ENCODE results near the gene C12orf57. TPM values are rescaled to one million over a fixed set of nuclear protein-coding genes. Genes with fewer than 3 reads are reported as not detected.

Gene C12orf57
- total RNA-seq, 1 donor from 2014 or later, result 62.4 TPM

DNA sequence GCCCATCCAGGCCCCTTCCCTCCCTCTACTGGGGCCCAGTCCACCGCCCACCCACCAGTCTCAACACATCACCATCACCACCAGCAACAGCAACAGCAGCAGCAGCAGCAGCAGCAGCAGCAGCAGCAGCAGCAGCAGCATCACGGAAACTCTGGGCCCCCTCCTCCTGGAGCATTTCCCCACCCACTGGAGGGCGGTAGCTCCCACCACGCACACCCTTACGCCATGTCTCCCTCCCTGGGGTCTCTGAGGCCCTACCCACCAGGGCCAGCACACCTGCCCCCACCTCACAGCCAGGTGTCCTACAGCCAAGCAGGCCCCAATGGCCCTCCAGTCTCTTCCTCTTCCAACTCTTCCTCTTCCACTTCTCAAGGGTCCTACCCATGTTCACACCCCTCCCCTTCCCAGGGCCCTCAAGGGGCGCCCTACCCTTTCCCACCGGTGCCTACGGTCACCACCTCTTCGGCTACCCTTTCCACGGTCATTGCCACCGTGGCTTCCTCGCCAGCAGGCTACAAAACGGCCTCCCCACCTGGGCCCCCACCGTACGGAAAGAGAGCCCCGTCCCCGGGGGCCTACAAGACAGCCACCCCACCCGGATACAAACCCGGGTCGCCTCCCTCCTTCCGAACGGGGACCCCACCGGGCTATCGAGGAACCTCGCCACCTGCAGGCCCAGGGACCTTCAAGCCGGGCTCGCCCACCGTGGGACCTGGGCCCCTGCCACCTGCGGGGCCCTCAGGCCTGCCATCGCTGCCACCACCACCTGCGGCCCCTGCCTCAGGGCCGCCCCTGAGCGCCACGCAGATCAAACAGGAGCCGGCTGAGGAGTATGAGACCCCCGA is 7.0 kb upstream of the C12orf57 start:
- DNase-seq (ENCODE audit: low read depth), result no peak

DNA sequence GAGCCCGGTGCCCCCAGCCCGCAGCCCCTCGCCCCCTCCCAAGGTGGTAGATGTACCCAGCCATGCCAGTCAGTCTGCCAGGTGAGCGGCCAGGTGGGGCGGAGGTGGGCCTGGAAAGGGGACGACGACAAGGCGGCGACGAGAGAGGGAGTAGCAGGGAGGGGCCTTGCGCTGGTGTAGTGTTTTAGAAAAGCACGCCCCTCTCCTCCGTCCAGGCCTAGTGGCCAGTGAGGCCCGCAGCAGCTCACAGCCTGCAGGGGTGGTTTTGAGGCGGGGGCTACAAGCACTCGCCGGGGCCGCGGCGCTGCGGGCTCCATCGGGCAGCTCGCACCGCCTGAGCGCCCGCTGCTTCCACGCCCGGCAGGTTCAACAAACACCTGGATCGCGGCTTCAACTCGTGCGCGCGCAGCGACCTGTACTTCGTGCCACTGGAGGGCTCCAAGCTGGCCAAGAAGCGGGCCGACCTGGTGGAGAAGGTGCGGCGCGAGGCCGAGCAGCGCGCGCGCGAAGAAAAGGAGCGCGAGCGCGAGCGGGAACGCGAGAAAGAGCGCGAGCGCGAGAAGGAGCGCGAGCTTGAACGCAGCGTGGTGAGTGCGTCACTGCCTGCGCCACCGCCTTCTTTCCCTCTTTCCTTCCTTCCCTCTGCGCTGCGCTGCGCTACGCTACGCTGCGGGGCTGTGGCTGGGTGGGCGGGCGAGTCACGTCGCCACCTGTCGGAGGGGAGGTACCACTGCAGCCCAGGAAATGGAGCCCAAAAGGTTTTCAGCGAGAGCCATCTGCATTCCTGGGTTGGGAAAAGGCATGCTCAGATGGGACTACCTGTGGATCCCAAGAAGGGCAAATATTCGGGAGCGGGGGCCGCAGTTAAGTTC is 6.1 kb upstream of the C12orf57 start:
- DNase-seq (ENCODE audit: low read depth), result peak; percentile 82

DNA sequence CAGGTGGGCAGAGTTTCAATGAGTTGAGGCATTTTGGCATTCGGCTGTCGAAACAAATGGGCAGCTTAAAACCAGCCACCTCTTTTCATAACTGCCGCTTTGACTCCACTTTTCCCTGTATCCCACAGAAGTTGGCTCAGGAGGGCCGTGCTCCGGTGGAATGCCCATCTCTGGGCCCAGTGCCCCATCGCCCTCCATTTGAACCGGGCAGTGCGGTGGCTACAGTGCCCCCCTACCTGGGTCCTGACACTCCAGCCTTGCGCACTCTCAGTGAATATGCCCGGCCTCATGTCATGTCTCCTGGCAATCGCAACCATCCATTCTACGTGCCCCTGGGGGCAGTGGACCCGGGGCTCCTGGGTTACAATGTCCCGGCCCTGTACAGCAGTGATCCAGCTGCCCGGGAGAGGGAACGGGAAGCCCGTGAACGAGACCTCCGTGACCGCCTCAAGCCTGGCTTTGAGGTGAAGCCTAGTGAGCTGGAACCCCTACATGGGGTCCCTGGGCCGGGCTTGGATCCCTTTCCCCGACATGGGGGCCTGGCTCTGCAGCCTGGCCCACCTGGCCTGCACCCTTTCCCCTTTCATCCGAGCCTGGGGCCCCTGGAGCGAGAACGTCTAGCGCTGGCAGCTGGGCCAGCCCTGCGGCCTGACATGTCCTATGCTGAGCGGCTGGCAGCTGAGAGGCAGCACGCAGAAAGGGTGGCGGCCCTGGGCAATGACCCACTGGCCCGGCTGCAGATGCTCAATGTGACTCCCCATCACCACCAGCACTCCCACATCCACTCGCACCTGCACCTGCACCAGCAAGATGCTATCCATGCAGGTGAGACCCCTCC is 5.2 kb upstream of the C12orf57 start:
- DNase-seq (ENCODE audit: low read depth), result no peak

DNA sequence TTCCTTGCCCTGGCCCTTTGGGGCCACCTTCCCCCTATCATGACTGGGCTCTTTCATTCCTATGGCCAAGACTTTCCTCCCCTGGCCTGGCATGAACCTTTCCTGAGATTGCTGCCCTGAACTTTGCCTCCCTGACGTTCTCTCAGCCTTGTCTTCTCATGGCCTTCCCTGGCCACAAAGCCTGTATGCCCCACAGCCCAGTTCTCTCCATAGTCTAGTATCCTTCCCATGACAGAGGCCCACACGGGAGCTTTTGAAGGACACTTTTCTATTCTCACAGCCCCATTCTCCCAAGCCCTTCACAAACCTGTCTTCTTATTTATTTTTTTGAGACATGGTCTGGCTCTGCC is 4.7 kb upstream of the C12orf57 start:
- no peak for DNase-seq (ENCODE audit: low read depth)

DNA sequence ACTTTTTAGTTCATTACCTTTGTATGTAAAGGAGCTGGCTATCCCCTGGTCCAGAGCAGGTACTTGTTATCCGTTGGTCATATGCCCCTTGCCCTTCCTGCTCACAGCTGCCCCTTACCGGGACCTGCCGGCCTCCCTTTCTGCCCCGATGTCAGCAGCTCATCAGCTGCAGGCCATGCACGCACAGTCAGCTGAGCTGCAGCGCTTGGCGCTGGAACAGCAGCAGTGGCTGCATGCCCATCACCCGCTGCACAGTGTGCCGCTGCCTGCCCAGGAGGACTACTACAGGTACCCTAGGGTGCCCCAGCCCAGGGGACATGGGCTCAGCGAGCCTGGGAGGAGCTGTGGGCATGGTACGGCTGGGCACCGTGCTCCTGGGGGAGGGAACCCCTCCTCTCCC is 2.6 kb upstream of the C12orf57 start:
- no peak for DNase-seq (ENCODE audit: low read depth)

DNA sequence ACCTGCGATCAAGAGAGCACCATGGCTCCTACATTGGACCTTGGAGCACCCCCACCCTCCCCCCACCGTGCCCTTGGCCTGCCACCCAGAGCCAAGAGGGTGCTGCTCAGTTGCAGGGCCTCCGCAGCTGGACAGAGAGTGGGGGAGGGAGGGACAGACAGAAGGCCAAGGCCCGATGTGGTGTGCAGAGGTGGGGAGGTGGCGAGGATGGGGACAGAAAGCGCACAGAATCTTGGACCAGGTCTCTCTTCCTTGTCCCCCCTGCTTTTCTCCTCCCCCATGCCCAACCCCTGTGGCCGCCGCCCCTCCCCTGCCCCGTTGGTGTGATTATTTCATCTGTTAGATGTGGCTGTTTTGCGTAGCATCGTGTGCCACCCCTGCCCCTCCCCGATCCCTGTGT is 2.0 kb upstream of the C12orf57 start:
- no peak for DNase-seq (ENCODE audit: low read depth)

DNA sequence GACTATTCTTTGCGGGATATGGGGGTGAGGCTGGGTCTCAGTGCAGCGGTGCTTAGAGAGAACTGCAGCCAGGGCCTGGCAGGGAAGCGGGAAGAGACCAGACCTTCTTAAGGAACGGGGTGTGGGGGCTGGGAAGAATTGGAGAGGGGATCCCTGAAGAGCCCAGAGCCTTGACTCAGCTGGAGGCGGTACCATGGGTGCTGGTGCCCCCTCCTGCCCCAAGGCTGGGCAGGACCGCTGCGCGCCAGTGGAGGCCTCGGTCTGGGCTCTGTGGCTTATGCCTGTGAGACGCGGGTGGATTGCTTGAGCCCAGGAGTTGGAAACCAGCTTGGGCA is 1.5 kb upstream of the C12orf57 start:
- no peak for DNase-seq (ENCODE audit: low read depth)

DNA sequence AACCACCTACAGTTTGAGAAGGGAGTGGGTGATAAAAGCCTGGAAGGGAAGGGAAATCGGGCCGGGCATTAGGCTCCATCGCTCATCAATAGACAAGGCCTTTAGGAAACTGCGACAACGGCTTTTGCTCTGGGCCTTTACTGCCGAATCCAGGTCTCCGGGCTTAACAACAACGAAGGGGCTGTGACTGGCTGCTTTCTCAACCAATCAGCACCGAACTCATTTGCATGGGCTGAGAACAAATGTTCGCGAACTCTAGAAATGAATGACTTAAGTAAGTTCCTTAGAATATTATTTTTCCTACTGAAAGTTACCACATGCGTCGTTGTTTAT is 467 bp upstream of the C12orf57 start:
- DNase-seq (ENCODE audit: low read depth), result peak; percentile 93

DNA sequence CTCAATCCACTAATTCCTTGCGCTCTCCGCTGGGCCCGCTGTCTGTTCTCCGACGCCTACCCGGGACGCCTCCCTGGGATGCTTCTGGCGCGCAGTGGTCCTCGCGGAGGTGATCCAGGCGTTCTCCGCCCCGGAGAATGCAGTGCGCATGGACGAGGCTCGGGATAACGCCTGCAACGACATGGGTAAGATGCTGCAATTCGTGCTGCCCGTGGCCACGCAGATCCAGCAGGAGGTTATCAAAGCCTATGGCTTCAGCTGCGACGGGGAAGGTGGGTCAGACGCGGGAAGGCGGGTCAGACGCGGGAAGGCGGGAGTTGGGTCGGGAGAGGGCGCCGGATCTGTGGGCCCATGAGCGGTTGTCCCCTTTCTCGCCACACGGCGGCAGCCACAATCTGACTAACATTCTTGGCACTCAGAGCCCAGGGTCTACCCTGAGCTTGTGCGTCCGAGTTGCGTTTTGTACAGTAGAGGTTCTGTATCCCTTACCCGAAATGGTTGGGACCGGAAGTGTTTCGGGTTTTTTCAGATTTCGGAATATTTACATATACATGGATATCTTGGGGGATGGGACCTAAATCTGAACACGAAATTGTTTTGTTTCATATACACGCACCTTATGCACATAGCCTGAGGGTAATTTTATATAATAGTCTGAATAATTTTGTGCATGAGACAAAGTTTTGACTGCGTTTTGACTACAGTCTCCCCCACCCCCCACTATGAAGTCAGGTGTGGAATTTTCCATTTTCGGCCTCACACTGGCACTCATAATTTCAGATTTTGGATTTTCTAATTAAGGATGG is 762 bp downstream of the C12orf57 start:
- peak; percentile 76 for DNase-seq (ENCODE audit: low read depth)

DNA sequence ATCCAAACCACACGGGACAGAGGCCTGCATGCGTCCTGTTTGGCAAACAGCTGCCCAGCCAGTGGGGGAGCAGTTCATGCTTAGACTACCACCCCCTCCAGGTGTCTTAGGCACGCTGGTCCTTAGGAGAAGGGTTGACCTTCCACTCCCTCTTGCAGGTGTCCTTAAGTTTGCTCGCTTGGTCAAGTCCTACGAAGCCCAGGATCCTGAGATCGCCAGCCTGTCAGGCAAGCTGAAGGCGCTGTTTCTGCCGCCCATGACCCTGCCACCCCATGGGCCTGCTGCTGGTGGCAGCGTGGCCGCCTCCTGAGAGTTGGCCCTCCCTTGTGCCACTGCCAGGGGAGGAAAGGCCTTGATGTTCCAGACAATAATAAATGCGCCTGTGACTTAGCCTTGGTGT is 1.8 kb downstream of the C12orf57 start:
- DNase-seq (ENCODE audit: low read depth), result no peak

DNA sequence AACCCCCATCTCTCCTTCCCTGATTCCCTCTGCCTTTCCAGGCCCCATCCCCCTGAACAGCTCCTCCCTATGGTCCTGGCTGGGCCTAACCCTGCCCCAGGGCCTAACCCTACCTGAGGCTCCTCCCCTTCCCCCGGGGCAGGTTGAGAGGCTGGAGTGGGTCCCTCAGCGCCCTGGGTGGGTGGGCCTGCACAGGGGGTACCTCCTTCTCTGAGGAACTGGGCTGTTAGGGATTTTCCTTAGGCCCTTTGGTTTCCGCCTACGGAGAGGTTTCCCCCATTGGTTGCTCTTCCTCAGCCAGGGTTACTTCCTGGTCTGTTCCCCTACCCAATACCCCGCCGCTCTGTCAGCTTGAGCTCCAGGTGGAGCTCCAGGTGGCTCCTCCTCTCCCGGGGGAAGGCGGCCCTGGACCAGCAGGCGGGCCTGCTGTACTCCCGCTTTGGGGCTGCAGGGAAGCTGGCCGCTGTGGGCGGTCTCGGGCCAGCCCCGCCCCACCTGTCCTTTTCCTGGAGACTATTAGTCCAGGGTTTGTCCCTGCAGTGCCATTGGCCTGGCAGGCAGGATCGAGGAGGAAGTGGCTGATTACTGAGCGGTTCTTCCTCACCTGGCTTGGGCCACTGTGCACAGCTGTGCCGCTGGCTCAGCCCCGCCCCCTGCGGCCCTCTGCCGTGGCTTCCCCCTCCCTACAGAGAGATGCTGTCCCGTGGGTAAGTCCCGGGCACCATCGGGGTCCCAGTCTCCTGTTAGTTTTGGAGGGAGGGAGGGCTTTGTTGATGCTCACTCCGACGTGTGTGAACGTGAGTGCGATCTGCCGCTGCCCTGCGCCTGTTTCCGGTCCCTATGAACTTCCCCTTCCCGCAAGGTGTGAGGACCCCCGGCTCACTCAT is 2.5 kb downstream of the C12orf57 start:
- DNase-seq (ENCODE audit: low read depth), result peak; percentile 93

DNA sequence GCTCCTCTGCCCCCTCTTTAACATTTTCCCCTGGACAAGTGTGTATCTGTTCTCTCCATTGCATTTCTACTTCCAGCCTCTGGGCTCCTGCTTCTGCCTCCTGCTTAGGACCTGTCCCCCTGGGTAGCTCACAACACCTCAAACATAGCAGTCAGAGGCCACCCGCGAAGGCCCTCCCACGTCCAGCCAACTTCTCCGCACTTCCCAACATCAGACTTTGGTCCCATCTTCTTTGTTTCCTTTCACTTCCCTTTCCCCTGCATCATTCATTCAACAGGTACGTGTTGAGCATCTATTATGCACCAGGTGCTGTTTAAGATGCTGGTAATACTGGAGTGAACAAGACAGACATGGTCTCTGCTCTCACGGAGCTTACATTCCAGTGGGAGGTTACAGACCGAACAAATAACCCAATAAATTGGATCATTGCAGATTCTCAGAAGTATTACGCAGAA is 3.1 kb downstream of the C12orf57 start:
- DNase-seq (ENCODE audit: low read depth), result no peak

DNA sequence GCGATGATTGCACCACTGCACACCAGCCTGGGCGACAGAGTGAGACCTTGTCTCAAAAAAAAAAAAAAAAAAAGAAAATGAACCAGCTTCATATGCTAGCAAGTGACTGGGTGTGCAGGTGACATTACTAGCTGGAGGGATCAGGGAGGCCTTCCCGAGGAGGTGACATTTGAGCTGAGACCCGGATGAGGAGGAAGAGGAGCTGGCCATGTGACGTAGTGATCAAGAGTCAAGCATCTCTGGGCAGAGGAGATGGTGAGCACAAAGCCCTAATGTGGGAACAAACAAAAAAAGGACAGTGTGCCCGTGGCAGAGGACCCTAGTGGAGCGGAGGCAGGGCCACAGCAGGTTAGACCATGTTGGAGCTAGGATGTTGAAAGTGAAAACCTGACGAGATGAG is 3.8 kb downstream of the C12orf57 start:
- no peak for DNase-seq (ENCODE audit: low read depth)

DNA sequence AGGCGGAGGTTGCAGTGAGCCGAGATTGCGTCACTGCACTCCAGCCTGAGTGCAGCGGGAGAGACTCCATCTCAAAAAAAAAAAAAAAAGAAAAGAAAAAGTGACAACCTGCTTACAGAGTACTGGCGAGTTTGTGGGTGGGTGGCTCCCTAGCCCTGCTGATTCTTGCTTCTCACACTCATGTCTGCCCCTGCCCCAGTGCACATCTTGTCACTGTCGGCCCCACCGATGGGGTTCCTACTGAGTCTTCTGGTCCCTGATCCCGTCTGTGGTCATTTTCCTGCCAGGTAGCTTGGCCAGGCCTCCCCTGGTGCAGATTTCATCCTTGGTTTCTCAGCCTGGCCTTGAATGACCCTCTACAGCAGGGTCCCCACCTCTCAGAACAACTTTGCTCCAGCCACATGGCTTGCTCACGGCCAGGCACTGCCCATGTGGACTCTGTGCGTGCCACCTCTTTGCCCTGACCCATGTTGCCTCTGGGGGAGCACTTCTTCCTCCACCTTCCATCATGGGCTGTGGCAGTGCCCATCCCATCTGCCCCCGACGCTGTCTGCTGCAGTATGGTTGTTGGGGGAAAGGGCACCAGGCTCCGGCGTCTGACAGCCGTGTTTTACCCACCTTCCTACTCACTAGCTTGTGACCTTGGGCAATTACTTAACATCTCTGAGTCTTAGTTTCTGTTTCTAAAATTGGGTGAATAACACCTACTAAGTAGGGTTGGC is 5.2 kb downstream of the C12orf57 start:
- no peak for DNase-seq (ENCODE audit: low read depth)

DNA sequence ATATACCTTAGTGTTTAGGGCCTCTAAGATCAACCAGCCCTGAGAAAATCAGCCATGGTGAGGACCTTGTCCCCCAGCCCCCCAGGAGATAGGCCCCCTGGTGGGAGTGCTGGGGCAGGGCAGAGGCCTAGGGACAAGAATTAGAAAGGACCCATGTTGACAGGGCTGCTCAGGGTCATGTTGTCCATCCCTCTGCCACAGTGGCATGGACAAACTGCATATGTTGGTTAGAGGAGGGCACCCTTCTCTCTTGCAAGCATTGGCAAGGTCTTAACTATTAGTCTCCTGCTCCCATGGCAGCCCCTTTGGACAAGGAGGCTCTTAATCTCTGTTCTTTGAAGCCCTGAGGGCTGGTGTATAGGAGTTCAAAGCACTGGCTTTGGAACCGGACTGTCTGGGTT is 6.6 kb downstream of the C12orf57 start:
- no peak for DNase-seq (ENCODE audit: low read depth)

DNA sequence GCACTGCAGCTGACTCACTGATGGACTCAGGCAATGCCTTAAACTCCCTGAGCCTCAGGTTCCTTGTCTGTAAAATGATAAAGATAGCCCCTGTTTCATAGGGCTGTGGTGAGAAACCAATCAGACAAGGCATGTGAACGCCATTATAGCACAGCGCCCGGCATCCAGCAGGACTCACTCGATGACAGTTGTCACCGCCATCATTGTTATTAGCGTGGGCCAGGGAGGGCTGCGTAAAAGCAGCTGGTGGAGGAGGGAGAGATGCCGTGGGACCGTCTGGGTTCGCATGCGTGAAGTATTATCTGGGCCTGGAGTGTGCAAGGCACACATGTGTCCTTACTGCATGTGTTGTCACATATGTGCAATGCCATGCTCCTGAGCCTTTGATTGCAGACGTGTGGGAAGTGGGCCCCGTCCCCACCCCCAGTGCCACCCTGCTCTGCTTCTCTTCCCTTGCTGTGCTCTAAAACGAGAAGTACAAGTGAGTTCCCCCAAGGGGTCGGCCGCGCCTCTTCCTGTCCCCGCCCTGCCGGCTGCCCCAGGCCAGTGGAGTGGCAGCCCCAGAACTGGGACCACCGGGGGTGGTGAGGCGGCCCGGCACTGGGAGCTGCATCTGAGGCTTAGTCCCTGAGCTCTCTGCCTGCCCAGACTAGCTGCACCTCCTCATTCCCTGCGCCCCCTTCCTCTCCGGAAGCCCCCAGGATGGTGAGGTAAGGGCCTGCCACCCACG is 7.2 kb downstream of the C12orf57 start, which contains the start of gene PTPN6:
TSS of gene PTPN6 (plus strand) at position 546 of the 730 bp plus-strand sequence. CDS start at position 703, 157 bp downstream.
- no peak for DNase-seq (ENCODE audit: low read depth)

DNA sequence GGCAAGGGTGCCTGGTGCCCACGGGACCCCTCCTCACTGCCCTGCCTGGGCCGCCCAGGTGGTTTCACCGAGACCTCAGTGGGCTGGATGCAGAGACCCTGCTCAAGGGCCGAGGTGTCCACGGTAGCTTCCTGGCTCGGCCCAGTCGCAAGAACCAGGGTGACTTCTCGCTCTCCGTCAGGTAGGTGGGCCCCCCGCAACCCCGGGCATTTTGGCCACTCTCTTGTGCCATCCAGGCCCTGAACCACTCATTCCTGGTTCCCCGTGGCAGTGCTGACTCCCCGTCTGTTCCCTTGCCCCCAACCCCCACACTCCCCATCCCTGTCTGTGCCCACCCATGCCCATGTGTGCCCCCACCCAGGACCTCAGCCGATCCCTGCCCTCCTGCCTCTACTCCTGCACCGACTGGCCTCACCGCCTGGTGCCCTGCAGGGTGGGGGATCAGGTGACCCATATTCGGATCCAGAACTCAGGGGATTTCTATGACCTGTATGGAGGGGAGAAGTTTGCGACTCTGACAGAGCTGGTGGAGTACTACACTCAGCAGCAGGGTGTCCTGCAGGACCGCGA is 7.8 kb downstream of the C12orf57 start:
- no peak for DNase-seq (ENCODE audit: low read depth)

DNA sequence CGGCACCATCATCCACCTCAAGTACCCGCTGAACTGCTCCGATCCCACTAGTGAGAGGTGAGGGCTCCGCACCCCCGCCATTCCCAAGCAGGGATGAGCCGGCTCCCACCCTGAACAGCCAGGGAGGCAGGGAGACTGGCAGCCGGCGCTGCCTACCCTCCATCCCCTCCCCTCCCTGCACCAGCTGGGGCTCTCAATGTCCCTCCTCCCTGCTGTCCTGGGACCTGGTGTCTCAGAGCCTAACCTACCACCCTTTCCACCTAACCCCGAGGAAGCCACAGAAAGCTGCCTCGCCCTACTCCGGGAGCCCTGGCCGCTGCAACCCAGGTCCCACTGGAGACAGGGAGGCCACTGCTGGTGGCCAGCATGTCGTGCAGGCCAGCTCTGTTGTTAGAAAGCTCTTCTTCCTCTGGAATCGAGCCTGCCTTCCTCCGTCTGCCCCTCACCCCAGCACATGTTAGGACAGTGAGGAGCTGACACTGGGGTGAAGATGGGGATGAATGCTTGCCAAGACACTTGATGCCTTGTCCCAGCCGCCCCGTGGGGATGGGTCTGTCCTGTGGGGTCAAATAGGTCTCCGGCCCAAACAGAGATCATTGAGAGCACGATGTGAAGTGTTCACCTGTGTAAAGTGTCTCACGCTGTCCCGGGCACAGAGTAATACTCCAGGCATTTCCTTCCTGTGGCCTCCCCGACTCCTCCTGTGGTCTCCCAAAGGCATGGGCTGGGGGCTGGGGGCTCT is 8.5 kb downstream of the C12orf57 start:
- DNase-seq (ENCODE audit: low read depth), result no peak
